Hepatocyte (in vitro differentiated cells): ENCODE measurements around the gene VASH2. TPM values are rescaled to one million over a fixed set of nuclear protein-coding genes. Genes with fewer than 3 reads are reported as not detected.

Experiments used
- DNase-seq: peaks from one replicate; pipeline ENCODE4 v3.0.0-alpha.2; 2016; ENCODE audit warnings: low spot score
- H2AFZ ChIP-seq: fragments of 200-600 bp; sonication (generic); 2 replicates; pipeline ENCODE4 v1.6.0; 2016; ENCODE audit warnings: antibody characterized with exemption, mild to moderate bottlenecking
- H3K27ac ChIP-seq: fragments of 200-600 bp; sonication (generic); 2 replicates; pipeline ENCODE4 v1.5.1; 2016; ENCODE audit warnings: mild to moderate bottlenecking
- H3K27me3 ChIP-seq: fragments of 200-600 bp; sonication (generic); 2 replicates; pipeline ENCODE4 v1.6.1; 2016
- H3K36me3 ChIP-seq: fragments of 200-600 bp; sonication (generic); replicated peaks from 2 replicates; pipeline ENCODE4 v1.5.1; 2016; ENCODE audit warnings: low read depth; ENCODE audit not compliant: insufficient read depth
- H3K4me1 ChIP-seq: fragments of 200-600 bp; sonication (generic); 2 replicates; pipeline ENCODE4 v1.5.1; 2016; ENCODE audit warnings: mild to moderate bottlenecking, moderate library complexity; ENCODE audit not compliant: insufficient read depth
- H3K4me2 ChIP-seq: fragments of 200-600 bp; sonication (generic); 2 replicates; pipeline ENCODE4 v1.6.0; 2016
- H3K4me3 ChIP-seq: fragments of 200-600 bp; sonication (generic); 2 replicates; pipeline ENCODE4 v1.5.1; 2016; ENCODE audit warnings: mild to moderate bottlenecking
- H3K79me2 ChIP-seq: fragments of 200-600 bp; sonication (generic); 2 replicates; pipeline ENCODE4 v1.6.0; 2017; ENCODE audit warnings: mild to moderate bottlenecking
- H3K9me2 ChIP-seq: fragments of 200-600 bp; sonication (generic); replicated peaks from 2 replicates; pipeline ENCODE4 v1.6.0; 2017; ENCODE audit warnings: mild to moderate bottlenecking; ENCODE audit not compliant: insufficient read depth
- H3K9me3 ChIP-seq: fragments of 200-600 bp; sonication (generic); 2 replicates; pipeline ENCODE4 v1.5.1; 2016; ENCODE audit warnings: low read depth, mild to moderate bottlenecking
- H4K20me1 ChIP-seq: fragments of 200-600 bp; sonication (generic); 2 replicates; pipeline ENCODE4 v1.6.0; 2016; ENCODE audit warnings: mild to moderate bottlenecking; ENCODE audit not compliant: insufficient read depth, poor library complexity, severe bottlenecking
- CTCF ChIP-seq: fragments of 200-600 bp; sonication (generic); IDR thresholded peaks from 2 replicates; pipeline ENCODE4 v1.5.1; 2016; ENCODE audit warnings: antibody characterized with exemption, mild to moderate bottlenecking; ENCODE audit not compliant: poor library complexity
- EZH2 ChIP-seq: fragments of 200-600 bp; sonication (generic); IDR thresholded peaks from 2 replicates; pipeline ENCODE4 v1.6.1; 2016; ENCODE audit warnings: antibody characterized with exemption, mild to moderate bottlenecking, borderline replicate concordance
- EZH2phosphoT487 ChIP-seq: fragments of 200-600 bp; sonication (generic); IDR thresholded peaks from one replicate; pipeline ENCODE4 v1.6.1; 2018; ENCODE audit warnings: antibody characterized with exemption, mild to moderate bottlenecking, low read depth, moderate library complexity; ENCODE audit not compliant: unreplicated experiment, severe bottlenecking
- WGBS: methylation state at CpG from one replicate; pipeline ENCODE4 v1.1.6; 2016; ENCODE audit warnings: low lambda C conversion rate; ENCODE audit errors: missing lambda C conversion rate; 5-methylcytosine and 5-hydroxymethylcytosine counted together
- polyA plus RNA-seq: library from polyadenylated mRNA; unstranded; fragments of >200 nt; fragmentation: Nextera tagmentation; extraction: Ambion mirVana; gene quantifications from 2 replicates; pipeline ENCODE4 v1.2.1, GENCODE V29; 2016
- total RNA-seq: library from RNA; depleted of rRNA; stranded (reverse); fragments of >200 nt; gene quantifications from 2 replicates; pipeline ENCODE4 v1.2.3, GENCODE V29; 2014

The VASH2 gene
- total and polyA plus RNA-seq, 2 experiments from 2014 or later = 3.0 to 3.6 TPM

- no peak overlapping the region for H3K4me2 ChIP-seq
- H3K27me3 ChIP-seq = no peaks in the 10 kb centered on the region
- TF ChIP-seq EZH2phosphoT487 (no peak), CTCF (no peak), EZH2 (no peak)
- no peak overlapping the region for H2AFZ ChIP-seq
- H3K4me3 ChIP-seq = no peak overlapping the region
- H3K36me3 ChIP-seq = no peaks in the 10 kb centered on the region
- no peaks in the 10 kb centered on the region for H3K9me3 ChIP-seq
- H3K27ac ChIP-seq = no peak overlapping the region
- no peaks in the 10 kb centered on the region for H3K4me1 ChIP-seq
- no peaks in the 10 kb centered on the region for H3K9me2 ChIP-seq
- no peak for DNase-seq
- WGBS = 87% methylated on average over 10 of the region's 10 CpGs
- no peaks in the 10 kb centered on the region for H3K79me2 ChIP-seq
- no peaks in the 10 kb centered on the region for H4K20me1 ChIP-seq
These were observed 25.0 kb downstream of the VASH2 start for GRCh38 chr1:212975111-212975918.

GRCh38 chr1:212976586-212976985, 26.2 kb downstream of the VASH2 start:
- H4K20me1 ChIP-seq = no peaks in the 10 kb centered on the region
- no peak overlapping the region for H3K27ac ChIP-seq
- no peak overlapping the region for H3K4me2 ChIP-seq
- peaks cover 4% of the 10 kb centered on the region for H3K4me1 ChIP-seq
- no peak for TF ChIP-seq EZH2phosphoT487
- TF ChIP-seq CTCF = no peak
- TF ChIP-seq EZH2 = no peak
- no peak overlapping the region for H2AFZ ChIP-seq
- no peak for DNase-seq
- H3K9me2 ChIP-seq = no peaks in the 10 kb centered on the region
- H3K79me2 ChIP-seq = no peaks in the 10 kb centered on the region
- no peaks in the 10 kb centered on the region for H3K36me3 ChIP-seq
- no peaks in the 10 kb centered on the region for H3K9me3 ChIP-seq
- 92% methylated on average over 9 of the region's 9 CpGs for WGBS
- H3K4me3 ChIP-seq = no peak overlapping the region
- no peaks in the 10 kb centered on the region for H3K27me3 ChIP-seq

GRCh38 chr1:212977781-212978645, 27.7 kb downstream of the VASH2 start:
- 89% methylated on average over 16 of the region's 16 CpGs for WGBS
- no peak for DNase-seq
- no peaks in the 10 kb centered on the region for H3K9me3 ChIP-seq
- H3K4me1 ChIP-seq = peaks cover 4% of the 10 kb centered on the region
- H3K4me3 ChIP-seq = no peak overlapping the region
- no peak overlapping the region for H3K27ac ChIP-seq
- TF ChIP-seq EZH2 (no peak), CTCF (no peak), EZH2phosphoT487 (no peak)
- H3K9me2 ChIP-seq = no peaks in the 10 kb centered on the region
- no peaks in the 10 kb centered on the region for H3K79me2 ChIP-seq
- no peaks in the 10 kb centered on the region for H4K20me1 ChIP-seq
- H2AFZ ChIP-seq = no peak overlapping the region
- H3K4me2 ChIP-seq = no peak overlapping the region
- H3K27me3 ChIP-seq = no peaks in the 10 kb centered on the region
- H3K36me3 ChIP-seq = no peaks in the 10 kb centered on the region
